IMR-90 (cell line): ENCODE results near the gene MCF2L2. TPM values are rescaled to one million over a fixed set of nuclear protein-coding genes. Genes with fewer than 3 reads are reported as not detected.

Source experiments
- ATAC-seq: fragments of 200-7000 bp; cut with Tn5 transposase; 2 replicates; pipeline ENCODE4 v1.9.1; 2020; ENCODE audit warnings: low read depth, mild to moderate bottlenecking, moderate library complexity
- BruUV-seq: library from RNA; stranded (reverse); fragments of 400-500 nt; replicated peaks from 2 replicates; lab custom pipeline; 2021; lab: Mats Ljungman, UMichigan
- CTCF ChIA-PET: fragments of 300-600 bp; formaldehyde crosslinking; extraction: SDS; loops from one replicate; lab custom pipeline; 2021; ENCODE audit warnings: antibody characterized with exemption; lab: Yijun Ruan, JAX
- POLR2A ChIA-PET: fragments of 300-600 bp; sonication (Branson Sonifier 250); formaldehyde crosslinking; loops from one replicate; lab custom pipeline; 2022; ENCODE audit warnings: antibody characterized with exemption; ENCODE audit not compliant: unreplicated experiment; lab: Charles Lee
- DNase-seq: peaks from one replicate; pipeline ENCODE4 v3.0.0; 2013
- H2AFZ ChIP-seq: replicated peaks from 2 replicates; pipeline ENCODE3; 2013; ENCODE audit warnings: low read length, mild to moderate bottlenecking; ENCODE audit not compliant: poor library complexity
- H2AK5ac ChIP-seq: 2 replicates; pipeline ENCODE4 v1.6.1; 2013; ENCODE audit warnings: low read depth, low read length, inconsistent platforms
- H2AK9ac ChIP-seq: replicated peaks from 2 replicates; pipeline ENCODE3; 2013; ENCODE audit warnings: mild to moderate bottlenecking, low read depth, low read length, moderate library complexity; ENCODE audit not compliant: poor library complexity
- H2BK120ac ChIP-seq: 2 replicates; pipeline ENCODE4 v1.6.1; 2013; ENCODE audit warnings: low read depth, low read length, inconsistent platforms
- H2BK15ac ChIP-seq: 3 replicates; pipeline ENCODE4 v1.6.1; 2013; ENCODE audit warnings: low read depth, low read length, inconsistent platforms
- H2BK20ac ChIP-seq: 2 replicates; pipeline ENCODE4 v1.6.1; 2013; ENCODE audit warnings: low read depth, mild to moderate bottlenecking, inconsistent platforms, low read length, moderate library complexity
- H2BK5ac ChIP-seq: 2 replicates; pipeline ENCODE4 v1.6.1; 2013; ENCODE audit warnings: mild to moderate bottlenecking, low read depth, low read length, inconsistent platforms; ENCODE audit not compliant: poor library complexity, severe bottlenecking
- H3K14ac ChIP-seq: replicated peaks from 2 replicates; pipeline ENCODE4 v1.6.1; 2013; ENCODE audit warnings: low read depth, low read length, inconsistent platforms
- H3K18ac ChIP-seq: 2 replicates; pipeline ENCODE4 v1.6.1; 2013; ENCODE audit warnings: low read depth, low read length, control low read depth
- H3K23ac ChIP-seq: 2 replicates; pipeline ENCODE4 v1.6.1; 2013; ENCODE audit warnings: low read depth, low read length, inconsistent platforms
- H3K27ac ChIP-seq: 2 replicates; pipeline ENCODE4 v1.5.1; 2013; ENCODE audit warnings: mild to moderate bottlenecking, control low read depth, low read length; ENCODE audit not compliant: insufficient read depth
- H3K27me3 ChIP-seq: 2 replicates; pipeline ENCODE4 v1.6.1; 2013; ENCODE audit warnings: low read length; ENCODE audit not compliant: control insufficient read depth, insufficient read depth
- H3K36me3 ChIP-seq: 2 replicates; pipeline ENCODE4 v1.6.1; 2013; ENCODE audit warnings: low read length, mixed read lengths; ENCODE audit not compliant: control insufficient read depth, insufficient read depth
- H3K4ac ChIP-seq: 2 replicates; pipeline ENCODE4 v1.6.1; 2013; ENCODE audit warnings: low read depth, low read length, inconsistent platforms
- H3K4me1 ChIP-seq: 2 replicates; pipeline ENCODE4 v1.6.1; 2013; ENCODE audit warnings: low read length, mixed read lengths; ENCODE audit not compliant: control insufficient read depth, insufficient read depth
- H3K4me2 ChIP-seq: 2 replicates; pipeline ENCODE4 v1.6.1; 2013; ENCODE audit warnings: low read depth, mild to moderate bottlenecking, control low read depth, low read length, moderate library complexity
- H3K4me3 ChIP-seq: 2 replicates; pipeline ENCODE4 v1.5.1; 2013; ENCODE audit warnings: low read depth, mild to moderate bottlenecking, control low read depth, low read length, moderate library complexity; ENCODE audit not compliant: insufficient read depth
- H3K56ac ChIP-seq: 2 replicates; pipeline ENCODE4 v1.6.1; 2013; ENCODE audit warnings: low read length, inconsistent platforms; ENCODE audit not compliant: insufficient read depth; ENCODE audit errors: extremely low read depth
- H3K79me1 ChIP-seq, 2 experiments: 2 replicates each; pipeline ENCODE4 v1.6.1; 2013; ENCODE audit warnings: low read length in 2 of 2, inconsistent platforms in 1 of 2, low read depth in 1 of 2
- H3K9ac ChIP-seq: 2 replicates; pipeline ENCODE4 v1.6.1; 2013; ENCODE audit warnings: low read depth, low read length, control low read depth
- H3K9me1 ChIP-seq: 2 replicates; pipeline ENCODE4 v1.6.1; 2013; ENCODE audit warnings: low read length, inconsistent platforms; ENCODE audit not compliant: insufficient read depth
- H3K9me3 ChIP-seq: 2 replicates; pipeline ENCODE4 v1.6.1; 2013; ENCODE audit warnings: low read length; ENCODE audit not compliant: control insufficient read depth, insufficient read depth
- H4K20me1 ChIP-seq: 2 replicates; pipeline ENCODE4 v1.6.1; 2013; ENCODE audit warnings: low read length, inconsistent platforms; ENCODE audit not compliant: insufficient read depth
- H4K5ac ChIP-seq: 2 replicates; pipeline ENCODE4 v1.6.1; 2013; ENCODE audit warnings: mild to moderate bottlenecking, low read depth, low read length, control low read depth
- H4K8ac ChIP-seq, 2 experiments: 2 replicates each; pipeline ENCODE4 v1.6.1; 2013; ENCODE audit warnings: low read depth in 2 of 2, low read length in 2 of 2, control low read depth in 1 of 2, inconsistent platforms in 1 of 2
- H4K91ac ChIP-seq: 2 replicates; pipeline ENCODE4 v1.6.1; 2013; ENCODE audit warnings: low read depth, low read length, inconsistent platforms; ENCODE audit not compliant: insufficient read depth
- BHLHE40 ChIP-seq: fragments of 150-350 bp; IDR thresholded peaks from 2 replicates; pipeline ENCODE4 v1.6.1; 2016; ENCODE audit warnings: mild to moderate bottlenecking, low read depth, low read length
- CEBPB ChIP-seq: IDR thresholded peaks from 2 replicates; pipeline ENCODE4 v1.6.1; 2012; ENCODE audit warnings: low read depth, low read length, improper control_type of control experiment
- CHD1 ChIP-seq: IDR thresholded peaks from 2 replicates; pipeline ENCODE4 v1.6.1; 2012; ENCODE audit warnings: low read depth, low read length, improper control_type of control experiment
- FOS ChIP-seq: fragments of 150-350 bp; IDR thresholded peaks from 2 replicates; pipeline ENCODE4 v1.6.1; 2016; ENCODE audit warnings: low read depth, low read length
- MAFK ChIP-seq: IDR thresholded peaks from 2 replicates; pipeline ENCODE4 v1.6.1; 2012; ENCODE audit warnings: low read depth, low read length, improper control_type of control experiment
- MAZ ChIP-seq: IDR thresholded peaks from 2 replicates; pipeline ENCODE4 v1.6.1; 2012; ENCODE audit warnings: low read depth, mild to moderate bottlenecking, low read length, improper control_type of control experiment, moderate library complexity, borderline replicate concordance
- MXI1 ChIP-seq: IDR thresholded peaks from 2 replicates; pipeline ENCODE4 v1.6.1; 2012; ENCODE audit warnings: low read depth, mild to moderate bottlenecking, low read length, moderate library complexity, borderline replicate concordance
- NFE2L2 ChIP-seq: fragments of 150-350 bp; IDR thresholded peaks from 2 replicates; pipeline ENCODE4 v1.6.1; 2016; ENCODE audit warnings: low read depth, mild to moderate bottlenecking, low read length
- POLR2A ChIP-seq: IDR thresholded peaks from 2 replicates; pipeline ENCODE4 v1.6.1; 2012; ENCODE audit warnings: mild to moderate bottlenecking, low read depth, low read length
- RAD21 ChIP-seq: IDR thresholded peaks from 2 replicates; pipeline ENCODE4 v1.6.1; 2012; ENCODE audit warnings: low read length, improper control_type of control experiment
- RCOR1 ChIP-seq: IDR thresholded peaks from 2 replicates; pipeline ENCODE4 v1.6.1; 2012; ENCODE audit warnings: mild to moderate bottlenecking, low read length, improper control_type of control experiment; ENCODE audit not compliant: insufficient replicate concordance
- RFX5 ChIP-seq: IDR thresholded peaks from 2 replicates; pipeline ENCODE4 v1.8.0; 2012; ENCODE audit warnings: low read depth, mild to moderate bottlenecking, low read length, moderate library complexity
- SMC3 ChIP-seq: fragments of 150-350 bp; IDR thresholded peaks from 2 replicates; pipeline ENCODE4 v1.6.1; 2016; ENCODE audit warnings: low read depth, mild to moderate bottlenecking, antibody characterized with exemption, low read length, moderate library complexity
- USF2 ChIP-seq: fragments of 150-350 bp; IDR thresholded peaks from 2 replicates; pipeline ENCODE4 v1.6.1; 2017; ENCODE audit warnings: mild to moderate bottlenecking, antibody characterized with exemption, low read length, low read depth
- WGBS, 2 experiments: methylation state at CpG; one replicate each; pipeline versions ENCODE4 v1.1.5 to v1.1.7; 2013; ENCODE audit warnings: missing lambda C conversion rate in 2 of 2; ENCODE audit not compliant: insufficient read length in 1 of 2; ENCODE audit errors: extremely low coverage in 2 of 2; 5-methylcytosine and 5-hydroxymethylcytosine counted together
- dilution Hi-C: fragments of 300-500 bp; cut with HindIII; formaldehyde crosslinking; loops from one replicate; pipeline ENCODE4 v1.14.3; 2018; ENCODE audit warnings: low sequenced_read_pairs; ENCODE audit not compliant: unreplicated experiment
- in situ Hi-C: fragments of 300-500 bp; cut with MboI; formaldehyde crosslinking; loops from 3 replicates; pipeline ENCODE4 v1.14.3; 2019; ENCODE audit warnings: low sequenced_read_pairs, inconsistent platforms, mixed read lengths
- intact Hi-C: fragments of 100-400 bp; cut with micrococcal nuclease; formaldehyde crosslinking; loops from 2 replicates; pipeline ENCODE4 v1.10.0; 2022
- polyA plus RNA-seq, 3 experiments: library from polyadenylated mRNA; depleted of rRNA; stranded (reverse); fragments of >200 nt; gene quantifications; 2 replicates each; pipeline ENCODE4 v1.2.3, GENCODE V29; 2012; ENCODE audit warnings: low replicate concordance in 1 of 3
- total RNA-seq: library from RNA; depleted of rRNA; stranded (reverse); fragments of >200 nt; gene quantifications from 2 replicates; pipeline ENCODE4 v1.2.3, GENCODE V29; 2012
- TF ChIP-seq, protein P1 (sequence below): conservative IDR thresholded peaks from 2 replicates; pipeline ENCODE4 v1.5.1; 2012; ENCODE audit warnings: mild to moderate bottlenecking, low read depth, low read length, improper control_type of control experiment
- TF ChIP-seq, protein P2 (sequence below): fragments of 150-350 bp; IDR thresholded peaks from 2 replicates; pipeline ENCODE4 v1.6.1; 2016; ENCODE audit warnings: low read depth, mild to moderate bottlenecking, low read length, moderate library complexity, borderline replicate concordance

The MCF2L2 gene
- total and polyA plus RNA-seq, 2 of the 4 experiments (the other 2 are of a cell fraction), result under 0.01 TPM; not detected in 1

DNA sequence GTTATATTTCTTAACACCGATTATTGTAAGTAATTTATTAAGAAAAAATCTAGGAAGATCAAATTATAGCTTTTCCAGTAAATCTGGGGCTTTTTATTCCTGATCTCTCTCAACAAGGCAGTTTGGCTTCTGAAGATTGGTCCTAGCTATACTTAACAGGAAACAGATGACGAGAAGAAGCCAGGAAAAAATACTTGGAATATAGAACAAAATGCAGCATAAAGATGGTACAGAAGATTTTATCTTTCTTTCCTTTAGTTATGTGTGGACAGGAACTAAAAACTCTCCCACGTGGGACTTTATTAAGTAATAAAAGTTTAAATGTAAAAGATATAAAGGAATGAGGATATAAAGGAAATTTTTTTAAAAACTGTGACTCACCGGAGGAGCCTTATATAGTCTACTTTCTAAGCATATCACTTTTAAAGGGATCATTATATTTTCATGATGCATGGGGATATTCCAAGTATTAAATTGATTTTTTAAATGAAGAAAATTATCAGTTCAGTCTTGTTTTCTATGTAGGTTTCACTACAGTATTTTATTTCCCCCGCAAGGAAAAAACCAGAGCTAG lies 167.2 kb downstream of the MCF2L2 start:
- H3K4me3 ChIP-seq, result no peak overlapping the region
- dilution Hi-C loops, result no loop called here
- WGBS, 2 experiments, result no CpG with 5 or more reads among the region's 5 CpGs

More for the DNA sequence above, 167.2 kb downstream of the MCF2L2 start:
- H3K4me2 ChIP-seq, result no peak overlapping the region
- no peak overlapping the region for H4K5ac ChIP-seq
- H3K9ac ChIP-seq, result no peak overlapping the region
- H3K56ac ChIP-seq, result no peak overlapping the region
- no peak overlapping the region for H3K4ac ChIP-seq
- H3K79me1 ChIP-seq, result no peaks in the 10 kb centered on the region
- H3K27me3 ChIP-seq, result peaks cover 2% of the 10 kb centered on the region; the same call in 1 of the 2 replicates
- H2BK20ac ChIP-seq, result no peak overlapping the region
- H2BK15ac ChIP-seq, result no peak overlapping the region
- no peak overlapping the region for H3K18ac ChIP-seq
- no peaks in the 10 kb centered on the region for H4K20me1 ChIP-seq
- TF ChIP-seq POLR2A, result no peak
- no peak for TF ChIP-seq NFE2L2
- TF ChIP-seq MXI1, result no peak
- no peak for TF ChIP-seq CEBPB
- TF ChIP-seq, protein P1, sequence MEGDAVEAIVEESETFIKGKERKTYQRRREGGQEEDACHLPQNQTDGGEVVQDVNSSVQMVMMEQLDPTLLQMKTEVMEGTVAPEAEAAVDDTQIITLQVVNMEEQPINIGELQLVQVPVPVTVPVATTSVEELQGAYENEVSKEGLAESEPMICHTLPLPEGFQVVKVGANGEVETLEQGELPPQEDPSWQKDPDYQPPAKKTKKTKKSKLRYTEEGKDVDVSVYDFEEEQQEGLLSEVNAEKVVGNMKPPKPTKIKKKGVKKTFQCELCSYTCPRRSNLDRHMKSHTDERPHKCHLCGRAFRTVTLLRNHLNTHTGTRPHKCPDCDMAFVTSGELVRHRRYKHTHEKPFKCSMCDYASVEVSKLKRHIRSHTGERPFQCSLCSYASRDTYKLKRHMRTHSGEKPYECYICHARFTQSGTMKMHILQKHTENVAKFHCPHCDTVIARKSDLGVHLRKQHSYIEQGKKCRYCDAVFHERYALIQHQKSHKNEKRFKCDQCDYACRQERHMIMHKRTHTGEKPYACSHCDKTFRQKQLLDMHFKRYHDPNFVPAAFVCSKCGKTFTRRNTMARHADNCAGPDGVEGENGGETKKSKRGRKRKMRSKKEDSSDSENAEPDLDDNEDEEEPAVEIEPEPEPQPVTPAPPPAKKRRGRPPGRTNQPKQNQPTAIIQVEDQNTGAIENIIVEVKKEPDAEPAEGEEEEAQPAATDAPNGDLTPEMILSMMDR, result no peak
- no peak for TF ChIP-seq USF2
- no peak for TF ChIP-seq RFX5
- no peak for TF ChIP-seq RCOR1
- no peak for TF ChIP-seq RAD21
- TF ChIP-seq SMC3, result no peak
- TF ChIP-seq MAZ, result no peak
- TF ChIP-seq, protein P2, sequence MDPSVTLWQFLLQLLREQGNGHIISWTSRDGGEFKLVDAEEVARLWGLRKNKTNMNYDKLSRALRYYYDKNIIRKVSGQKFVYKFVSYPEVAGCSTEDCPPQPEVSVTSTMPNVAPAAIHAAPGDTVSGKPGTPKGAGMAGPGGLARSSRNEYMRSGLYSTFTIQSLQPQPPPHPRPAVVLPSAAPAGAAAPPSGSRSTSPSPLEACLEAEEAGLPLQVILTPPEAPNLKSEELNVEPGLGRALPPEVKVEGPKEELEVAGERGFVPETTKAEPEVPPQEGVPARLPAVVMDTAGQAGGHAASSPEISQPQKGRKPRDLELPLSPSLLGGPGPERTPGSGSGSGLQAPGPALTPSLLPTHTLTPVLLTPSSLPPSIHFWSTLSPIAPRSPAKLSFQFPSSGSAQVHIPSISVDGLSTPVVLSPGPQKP, result no peak
- TF ChIP-seq FOS, result no peak
- TF ChIP-seq BHLHE40, result no peak
- TF ChIP-seq MAFK, result no peak
- TF ChIP-seq CHD1, result no peak
- in situ Hi-C loops, result no loop called here
- no peaks in the 10 kb centered on the region for H3K9me3 ChIP-seq
- no peak overlapping the region for H2AFZ ChIP-seq
- no peak overlapping the region for H4K91ac ChIP-seq
- no peak overlapping the region for H3K14ac ChIP-seq
- H2AK9ac ChIP-seq, result no peak overlapping the region
- no peak overlapping the region for H3K27ac ChIP-seq
- ChIA-PET CTCF (no interaction called here), POLR2A (no interaction called here)
- H2AK5ac ChIP-seq, result no peak overlapping the region
- H3K4me1 ChIP-seq, result no peaks in the 10 kb centered on the region
- ATAC-seq (no peak), DNase-seq (no peak)
- no peak overlapping the region for H3K23ac ChIP-seq
- intact Hi-C loops, result no loop called here
- no TSS peak for BruUV-seq
- H2BK5ac ChIP-seq, result no peak overlapping the region
- H3K36me3 ChIP-seq, result no peaks in the 10 kb centered on the region
- no peak overlapping the region for H2BK120ac ChIP-seq
- no peak overlapping the region for H4K8ac ChIP-seq
- no peaks in the 10 kb centered on the region for H3K9me1 ChIP-seq
